CD8-positive, alpha-beta memory T cell (primary cell): ENCODE measurements around the gene BECN2. TPM values are rescaled to one million over a fixed set of nuclear protein-coding genes. Genes with fewer than 3 reads are reported as not detected.

Experiments
- CTCF ChIA-PET: fragments of 350-600 bp; sonication (Branson Sonifier 250); formaldehyde crosslinking; loops from one replicate; lab custom pipeline; 2021; ENCODE audit warnings: antibody characterized with exemption; lab: Charles Lee
- POLR2A ChIA-PET: fragments of 350-600 bp; sonication (Branson Sonifier 250); formaldehyde crosslinking; loops from one replicate; lab custom pipeline; 2021; ENCODE audit warnings: antibody characterized with exemption; lab: Charles Lee
- DNase-seq, 5 donors: peaks; one replicate each; pipeline versions ENCODE4 v3.0.0 to v3.0.0-alpha.2; 2020 to 2022; ENCODE audit warnings: mixed read lengths in 1 of 5
- H3K27ac ChIP-seq: one replicate; pipeline ENCODE4 v1.7.0; 2013; ENCODE audit warnings: low read depth, mild to moderate bottlenecking, low read length, moderate library complexity
- H3K27me3 ChIP-seq: 2 replicates; pipeline ENCODE4 v1.7.0; 2013; ENCODE audit warnings: low read length, mild to moderate bottlenecking; ENCODE audit not compliant: insufficient read depth, poor library complexity, severe bottlenecking
- H3K36me3 ChIP-seq: 2 replicates; pipeline ENCODE4 v1.7.0; 2013; ENCODE audit warnings: mild to moderate bottlenecking, low read length, moderate library complexity; ENCODE audit not compliant: insufficient read depth
- H3K4me1 ChIP-seq: 2 replicates; pipeline ENCODE4 v1.7.0; 2013; ENCODE audit warnings: mild to moderate bottlenecking, low read length, moderate library complexity; ENCODE audit not compliant: insufficient read depth
- H3K4me3 ChIP-seq: 2 replicates; pipeline ENCODE4 v1.7.0; 2013; ENCODE audit warnings: mild to moderate bottlenecking, low read length
- H3K9me3 ChIP-seq: 2 replicates; pipeline ENCODE4 v1.7.0; 2013; ENCODE audit warnings: mild to moderate bottlenecking, low read length
- H3K27ac Mint-ChIP-seq, 8 donors: one replicate each; pipeline ENCODE4 v1.8.0; 2020 to 2021; ENCODE audit warnings: mixed read lengths in 8 of 8, mild to moderate bottlenecking in 6 of 8, inconsistent platforms in 3 of 8, moderate library complexity in 3 of 8
- H3K27me3 Mint-ChIP-seq, 2 donors: one replicate each; pipeline ENCODE4 v1.8.0; 2020 to 2021; ENCODE audit warnings: mixed read lengths in 2 of 2, mild to moderate bottlenecking in 1 of 2, moderate library complexity in 1 of 2
- H3K36me3 Mint-ChIP-seq, 3 donors: one replicate each; pipeline ENCODE4 v1.8.0; 2020 to 2021; ENCODE audit warnings: mixed read lengths in 3 of 3, inconsistent platforms in 1 of 3, mild to moderate bottlenecking in 1 of 3
- H3K4me1 Mint-ChIP-seq, 3 donors: one replicate each; pipeline ENCODE4 v1.8.0; 2020 to 2021; ENCODE audit warnings: mixed read lengths in 3 of 3, inconsistent platforms in 1 of 3, mild to moderate bottlenecking in 1 of 3
- H3K4me3 Mint-ChIP-seq, 7 donors: one replicate each; pipeline ENCODE4 v1.8.0; 2020 to 2021; ENCODE audit warnings: mixed read lengths in 7 of 7, mild to moderate bottlenecking in 6 of 7, moderate library complexity in 4 of 7, inconsistent platforms in 2 of 7
- H3K9me3 Mint-ChIP-seq, 5 donors: one replicate each; pipeline ENCODE4 v1.8.0; 2020 to 2022; ENCODE audit warnings: mixed read lengths in 5 of 5, mild to moderate bottlenecking in 3 of 5, moderate library complexity in 2 of 5, inconsistent platforms in 1 of 5
- polyA plus RNA-seq: library from polyadenylated mRNA; unstranded; fragments of 300-500 nt; fragmentation: Illumina TruSeq; gene quantifications from one replicate; pipeline ENCODE4 v1.2.3, GENCODE V29; 2021
- total RNA-seq, 2 experiments: library from RNA; stranded (reverse); gene quantifications; one replicate each; pipeline ENCODE4 v1.2.3, GENCODE V29; 2021

BECN2 gene
- total and polyA plus RNA-seq, 3 experiments from 2014 or later, result not detected

DNA sequence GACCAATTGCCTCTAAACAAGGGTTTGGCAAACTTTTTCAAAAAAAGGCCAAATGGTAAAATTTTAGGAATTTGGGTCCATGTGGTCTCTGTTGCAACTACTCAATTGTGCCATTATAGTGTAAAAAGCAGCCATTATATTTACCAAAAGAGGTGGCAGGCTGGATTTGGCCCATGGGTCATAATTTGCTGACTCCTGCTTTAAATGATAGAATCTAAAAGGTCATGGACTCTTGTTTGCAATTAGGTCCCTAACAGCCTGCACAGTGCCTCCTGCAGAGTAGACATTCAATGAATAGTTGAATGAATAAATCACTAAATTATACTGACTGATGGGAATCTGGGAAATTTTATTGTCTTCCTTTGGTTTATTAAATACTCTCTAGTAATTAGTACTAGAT, 6.2 kb downstream of the BECN2 start:
- H3K4me3 Mint-ChIP-seq, result no peak overlapping the region
- no peak for DNase-seq
- no peaks in the 10 kb centered on the region for H3K4me1 ChIP-seq
- no peaks in the 10 kb centered on the region for H3K27me3 ChIP-seq
- no peaks in the 10 kb centered on the region for H3K27me3 Mint-ChIP-seq
- no peaks in the 10 kb centered on the region for H3K4me1 Mint-ChIP-seq
- no peaks in the 10 kb centered on the region for H3K9me3 Mint-ChIP-seq
- H3K36me3 Mint-ChIP-seq, result no peaks in the 10 kb centered on the region
- ChIA-PET CTCF (no interaction called here), POLR2A (no interaction called here)
- H3K9me3 ChIP-seq, result no peaks in the 10 kb centered on the region
- no peak overlapping the region for H3K27ac Mint-ChIP-seq
- H3K36me3 ChIP-seq, result no peaks in the 10 kb centered on the region
- no peak overlapping the region for H3K27ac ChIP-seq
- H3K4me3 ChIP-seq, result no peak overlapping the region

DNA sequence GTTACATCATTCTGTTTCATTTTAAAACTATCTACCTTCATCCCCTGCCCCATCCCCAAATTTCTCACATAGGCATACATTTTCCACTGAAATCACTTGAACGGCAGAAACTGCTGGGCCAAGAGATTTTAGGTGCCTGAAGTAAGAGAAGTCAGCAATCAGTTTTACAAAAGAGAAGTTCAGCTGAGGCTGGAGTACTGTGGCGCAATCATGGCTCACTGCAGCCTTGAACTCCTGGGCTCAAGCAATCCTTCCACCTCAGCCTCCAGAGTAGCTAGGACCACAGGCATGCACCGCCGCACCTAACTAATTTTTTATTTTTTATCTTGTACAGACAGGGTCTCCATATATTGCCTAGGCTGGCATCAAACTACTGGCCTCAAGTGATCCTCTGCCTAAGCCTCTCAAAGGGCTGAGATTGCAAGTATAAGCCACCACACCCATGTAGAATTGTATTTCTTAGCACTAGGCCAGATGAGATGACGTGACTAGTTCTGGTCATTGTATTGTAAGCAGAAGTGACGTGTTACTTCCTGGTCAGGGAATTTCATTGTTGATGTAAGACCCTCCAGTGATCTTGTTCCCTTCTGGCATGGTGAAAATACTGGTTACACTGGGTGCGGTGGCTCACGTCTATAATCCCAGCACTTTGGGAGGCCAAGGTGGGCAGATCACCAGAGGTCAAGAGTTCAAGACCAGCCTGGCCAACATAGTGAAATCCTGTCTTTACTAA, 7.1 kb downstream of the BECN2 start:
- no peak overlapping the region for H3K4me3 Mint-ChIP-seq
- H3K36me3 ChIP-seq, result no peaks in the 10 kb centered on the region
- no peak overlapping the region for H3K27ac Mint-ChIP-seq
- ChIA-PET CTCF (no interaction called here), POLR2A (no interaction called here)
- H3K4me1 ChIP-seq, result no peaks in the 10 kb centered on the region
- no peaks in the 10 kb centered on the region for H3K27me3 Mint-ChIP-seq
- no peak overlapping the region for H3K27ac ChIP-seq
- H3K9me3 Mint-ChIP-seq, result no peaks in the 10 kb centered on the region
- DNase-seq, result no peak
- no peaks in the 10 kb centered on the region for H3K4me1 Mint-ChIP-seq
- no peaks in the 10 kb centered on the region for H3K36me3 Mint-ChIP-seq
- no peaks in the 10 kb centered on the region for H3K27me3 ChIP-seq
- no peak overlapping the region for H3K4me3 ChIP-seq
- H3K9me3 ChIP-seq, result no peaks in the 10 kb centered on the region

DNA sequence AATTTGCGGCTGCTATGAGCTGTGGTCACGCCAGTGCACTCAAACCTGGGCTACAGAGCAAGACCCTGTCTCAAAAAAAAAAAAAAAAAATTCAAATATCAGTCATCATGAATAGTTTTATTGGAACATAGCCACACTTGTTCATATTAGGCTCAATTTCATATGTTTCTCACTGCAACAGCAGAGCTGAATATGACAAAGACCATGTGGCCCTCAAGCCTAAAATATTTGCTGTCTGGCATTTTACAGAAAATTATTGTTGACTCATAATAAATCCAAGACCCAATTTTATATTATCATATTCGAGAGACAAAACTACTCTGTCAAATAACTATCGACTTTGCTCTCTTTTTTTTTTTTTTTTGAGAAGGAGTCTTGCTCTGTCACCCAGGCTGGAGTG, 11.0 kb downstream of the BECN2 start:
- peaks cover 0 to 7% of the 10 kb centered on the region in 2 donors for H3K27me3 Mint-ChIP-seq
- Histone ChIP-seq H3K4me1 (no peaks in the 10 kb centered on the region), H3K27ac (no peak overlapping the region), H3K27me3 (no peaks in the 10 kb centered on the region), H3K4me3 (no peak overlapping the region), H3K36me3 (no peaks in the 10 kb centered on the region), H3K9me3 (no peaks in the 10 kb centered on the region)
- no peak overlapping the region for H3K27ac Mint-ChIP-seq
- H3K4me3 Mint-ChIP-seq, result no peak overlapping the region
- H3K9me3 Mint-ChIP-seq, result no peaks in the 10 kb centered on the region
- no peaks in the 10 kb centered on the region for H3K4me1 Mint-ChIP-seq
- no peaks in the 10 kb centered on the region for H3K36me3 Mint-ChIP-seq
- DNase-seq, result no peak
- POLR2A ChIA-PET, result no interaction called here
- CTCF ChIA-PET, result no interaction called here

DNA sequence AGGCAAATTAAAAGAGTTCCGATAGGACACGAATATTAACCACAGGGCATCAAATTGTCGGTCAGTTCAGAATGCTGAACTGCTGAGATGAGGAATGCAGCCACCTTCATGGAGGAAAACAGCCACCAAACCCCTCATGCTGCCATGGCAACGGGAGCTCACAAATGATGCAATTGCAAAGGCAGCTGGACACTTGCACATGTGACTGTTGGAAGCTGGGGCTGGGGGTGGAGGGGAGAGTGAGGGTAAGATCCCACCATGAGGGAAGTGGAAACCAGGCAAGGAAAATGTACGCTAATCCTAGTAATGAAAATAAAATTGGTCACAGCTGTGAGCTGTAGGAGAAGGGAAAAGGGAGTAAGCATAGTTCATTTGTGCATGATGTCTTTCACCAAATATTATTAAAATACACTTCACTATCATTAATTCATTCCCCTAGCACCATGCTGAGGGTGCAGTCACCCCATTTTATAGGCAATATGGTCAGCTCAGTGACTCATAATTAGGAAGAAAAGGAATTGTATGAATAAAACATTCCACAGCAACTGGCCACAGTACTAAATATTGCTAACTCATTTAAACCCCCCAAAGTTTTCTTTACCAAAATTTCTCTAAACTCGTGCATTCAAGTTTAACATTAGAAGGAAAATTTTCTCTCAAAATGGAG, 15.3 kb downstream of the BECN2 start:
- Histone ChIP-seq H3K36me3 (no peaks in the 10 kb centered on the region), H3K27ac (no peak overlapping the region), H3K27me3 (no peaks in the 10 kb centered on the region), H3K4me1 (no peaks in the 10 kb centered on the region), H3K9me3 (no peaks in the 10 kb centered on the region), H3K4me3 (no peak overlapping the region)
- Mint-ChIP-seq H3K4me3 (no peak overlapping the region), H3K27ac (no peak overlapping the region), H3K36me3 (no peaks in the 10 kb centered on the region), H3K9me3 (no peaks in the 10 kb centered on the region), H3K4me1 (no peaks in the 10 kb centered on the region), H3K27me3 (peaks cover 0 to 7% of the 10 kb centered on the region in 2 donors)
- ChIA-PET POLR2A (no interaction called here), CTCF (no interaction called here)
- no peak for DNase-seq

DNA sequence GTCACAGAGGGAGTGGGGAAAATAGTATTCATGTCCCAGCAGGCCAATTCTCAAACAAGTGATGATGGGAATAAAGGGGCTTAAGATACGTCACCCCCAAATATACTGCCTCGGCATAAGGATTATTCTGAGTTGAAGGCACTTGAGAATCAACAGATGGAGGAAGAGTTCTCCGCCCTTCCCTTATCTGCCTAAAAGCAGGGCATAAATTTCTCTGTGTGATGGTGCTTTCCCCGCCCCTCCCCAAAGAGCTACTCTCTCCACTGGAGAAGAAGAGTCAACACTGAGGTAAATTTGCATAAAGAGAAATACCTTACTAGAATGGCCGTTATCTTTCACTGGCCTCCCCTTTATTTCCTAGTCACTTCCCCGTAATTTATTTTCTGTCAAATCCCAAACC, 18.7 kb downstream of the BECN2 start:
- no peaks in the 10 kb centered on the region for H3K9me3 Mint-ChIP-seq
- H3K4me1 Mint-ChIP-seq, result no peaks in the 10 kb centered on the region
- no peaks in the 10 kb centered on the region for H3K36me3 ChIP-seq
- no peak for DNase-seq
- peaks cover 0 to 5% of the 10 kb centered on the region in 2 donors for H3K27me3 Mint-ChIP-seq
- no peaks in the 10 kb centered on the region for H3K27me3 ChIP-seq
- H3K4me3 Mint-ChIP-seq, result no peak overlapping the region
- ChIA-PET POLR2A (no interaction called here), CTCF (no interaction called here)
- H3K4me1 ChIP-seq, result no peaks in the 10 kb centered on the region
- H3K27ac ChIP-seq, result no peak overlapping the region
- H3K27ac Mint-ChIP-seq, result no peak overlapping the region
- H3K9me3 ChIP-seq, result no peaks in the 10 kb centered on the region
- no peak overlapping the region for H3K4me3 ChIP-seq
- no peaks in the 10 kb centered on the region for H3K36me3 Mint-ChIP-seq

DNA sequence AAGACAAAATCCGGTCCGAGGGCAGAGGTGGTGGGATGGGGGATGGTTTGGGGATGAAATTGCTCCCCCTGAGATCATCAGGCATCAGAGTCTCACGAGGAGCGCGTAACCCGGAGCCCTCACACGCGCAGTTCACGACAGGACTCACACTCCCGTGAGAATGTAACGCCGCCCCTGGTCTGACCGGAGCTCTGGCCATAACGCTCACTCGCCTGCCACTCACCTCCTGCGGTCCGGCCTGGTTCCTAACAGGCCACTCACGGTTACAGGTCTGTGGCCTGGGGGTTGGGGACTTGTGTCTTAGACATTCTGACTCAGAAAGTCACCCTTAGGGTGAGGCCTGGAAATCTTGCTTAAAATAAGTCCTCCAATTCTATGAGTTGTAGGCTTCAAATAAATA, 21.5 kb downstream of the BECN2 start:
- DNase-seq, result no peak
- no peak overlapping the region for H3K27ac Mint-ChIP-seq
- no peak overlapping the region for H3K27ac ChIP-seq
- H3K27me3 Mint-ChIP-seq, result peaks cover 0 to 2% of the 10 kb centered on the region in 2 donors
- no peaks in the 10 kb centered on the region for H3K9me3 ChIP-seq
- H3K9me3 Mint-ChIP-seq, result no peaks in the 10 kb centered on the region
- H3K4me3 ChIP-seq, result no peak overlapping the region
- POLR2A ChIA-PET, result no interaction called here
- no peaks in the 10 kb centered on the region for H3K36me3 ChIP-seq
- no peaks in the 10 kb centered on the region for H3K27me3 ChIP-seq
- H3K4me3 Mint-ChIP-seq, result no peak overlapping the region
- CTCF ChIA-PET, result no interaction called here
- H3K4me1 ChIP-seq, result no peaks in the 10 kb centered on the region
- H3K36me3 Mint-ChIP-seq, result no peaks in the 10 kb centered on the region
- H3K4me1 Mint-ChIP-seq, result no peaks in the 10 kb centered on the region

DNA sequence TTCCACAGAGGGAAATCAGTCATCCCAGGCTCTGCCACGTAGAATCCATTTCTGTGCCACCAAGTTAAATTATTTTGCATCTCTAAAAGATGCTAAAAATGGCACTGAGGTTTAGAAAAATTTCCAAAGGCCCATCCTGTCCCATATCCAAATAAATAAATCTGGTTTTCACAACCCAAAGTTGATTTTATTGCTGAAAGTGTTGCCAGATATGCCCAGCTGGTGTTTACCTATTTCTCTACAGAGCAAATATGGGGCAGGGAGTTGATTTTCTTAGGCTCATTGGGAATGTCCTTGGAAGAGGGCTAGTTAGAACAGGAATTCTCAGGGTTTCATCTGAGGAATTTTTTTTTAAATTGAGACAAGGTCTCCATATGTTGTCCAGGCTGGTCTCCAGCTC, 22.4 kb downstream of the BECN2 start:
- no peak overlapping the region for H3K27ac ChIP-seq
- Mint-ChIP-seq H3K27ac (no peak overlapping the region), H3K36me3 (no peaks in the 10 kb centered on the region), H3K4me3 (no peak overlapping the region), H3K9me3 (no peaks in the 10 kb centered on the region), H3K27me3 (peaks cover 0 to 2% of the 10 kb centered on the region in 2 donors), H3K4me1 (no peaks in the 10 kb centered on the region)
- H3K4me1 ChIP-seq, result no peaks in the 10 kb centered on the region
- H3K36me3 ChIP-seq, result no peaks in the 10 kb centered on the region
- no peak for DNase-seq
- no peaks in the 10 kb centered on the region for H3K27me3 ChIP-seq
- no peak overlapping the region for H3K4me3 ChIP-seq
- H3K9me3 ChIP-seq, result no peaks in the 10 kb centered on the region
- CTCF ChIA-PET, result no interaction called here
- POLR2A ChIA-PET, result no interaction called here

DNA sequence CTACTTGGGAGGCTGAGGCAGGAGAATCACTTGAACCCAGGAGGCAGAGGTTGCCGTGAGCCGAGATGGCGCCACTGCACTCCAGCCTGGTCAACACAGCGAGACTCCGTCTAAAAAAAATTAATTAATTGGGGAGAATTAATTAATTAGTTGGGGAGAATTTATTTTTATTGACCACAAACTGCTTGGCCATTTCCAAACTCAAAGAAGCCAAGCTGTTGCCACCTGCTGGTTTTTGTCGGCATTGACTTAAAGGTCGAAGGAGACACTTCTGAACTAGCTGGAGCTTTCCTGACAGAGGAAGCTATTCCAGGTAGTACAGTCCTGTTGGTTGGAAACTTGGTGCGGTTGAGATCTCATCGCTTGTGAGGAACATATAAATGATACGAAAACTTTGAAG, 28.2 kb downstream of the BECN2 start:
- Histone ChIP-seq H3K36me3 (no peaks in the 10 kb centered on the region), H3K27ac (no peak overlapping the region), H3K27me3 (no peaks in the 10 kb centered on the region), H3K4me3 (no peak overlapping the region), H3K4me1 (no peaks in the 10 kb centered on the region), H3K9me3 (no peaks in the 10 kb centered on the region)
- CTCF ChIA-PET, result interaction anchor here (1.2 to 1.6 kb wide), 2 partner anchors 14 to 25 kb away, joined by 3 to 4 read pairs; no protein-coding TSS in a partner anchor
- Mint-ChIP-seq H3K27ac (no peak overlapping the region), H3K27me3 (peaks cover 9% of the 10 kb centered on the region in 2 donors), H3K4me1 (no peaks in the 10 kb centered on the region), H3K36me3 (no peaks in the 10 kb centered on the region), H3K4me3 (no peak overlapping the region), H3K9me3 (no peaks in the 10 kb centered on the region)
- POLR2A ChIA-PET, result no interaction called here
- no peak for DNase-seq
